HG03095 (cell line): Measurements from ENCODE around the gene PPTC7.
"Not testable (repeated sequence)": the region's sequence is repeated elsewhere in the genome, so short reads cannot be mapped to it uniquely, and the experiment has no call there.

Experiments used
- ATAC-seq: cut with Tn5 transposase; IDR thresholded peaks from one replicate; pipeline ENCODE4 v1.9.1; 2021; ENCODE audit warnings: moderate library complexity; ENCODE audit not compliant: unreplicated experiment

The PPTC7 gene, protein sequence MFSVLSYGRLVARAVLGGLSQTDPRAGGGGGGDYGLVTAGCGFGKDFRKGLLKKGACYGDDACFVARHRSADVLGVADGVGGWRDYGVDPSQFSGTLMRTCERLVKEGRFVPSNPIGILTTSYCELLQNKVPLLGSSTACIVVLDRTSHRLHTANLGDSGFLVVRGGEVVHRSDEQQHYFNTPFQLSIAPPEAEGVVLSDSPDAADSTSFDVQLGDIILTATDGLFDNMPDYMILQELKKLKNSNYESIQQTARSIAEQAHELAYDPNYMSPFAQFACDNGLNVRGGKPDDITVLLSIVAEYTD

DNA sequence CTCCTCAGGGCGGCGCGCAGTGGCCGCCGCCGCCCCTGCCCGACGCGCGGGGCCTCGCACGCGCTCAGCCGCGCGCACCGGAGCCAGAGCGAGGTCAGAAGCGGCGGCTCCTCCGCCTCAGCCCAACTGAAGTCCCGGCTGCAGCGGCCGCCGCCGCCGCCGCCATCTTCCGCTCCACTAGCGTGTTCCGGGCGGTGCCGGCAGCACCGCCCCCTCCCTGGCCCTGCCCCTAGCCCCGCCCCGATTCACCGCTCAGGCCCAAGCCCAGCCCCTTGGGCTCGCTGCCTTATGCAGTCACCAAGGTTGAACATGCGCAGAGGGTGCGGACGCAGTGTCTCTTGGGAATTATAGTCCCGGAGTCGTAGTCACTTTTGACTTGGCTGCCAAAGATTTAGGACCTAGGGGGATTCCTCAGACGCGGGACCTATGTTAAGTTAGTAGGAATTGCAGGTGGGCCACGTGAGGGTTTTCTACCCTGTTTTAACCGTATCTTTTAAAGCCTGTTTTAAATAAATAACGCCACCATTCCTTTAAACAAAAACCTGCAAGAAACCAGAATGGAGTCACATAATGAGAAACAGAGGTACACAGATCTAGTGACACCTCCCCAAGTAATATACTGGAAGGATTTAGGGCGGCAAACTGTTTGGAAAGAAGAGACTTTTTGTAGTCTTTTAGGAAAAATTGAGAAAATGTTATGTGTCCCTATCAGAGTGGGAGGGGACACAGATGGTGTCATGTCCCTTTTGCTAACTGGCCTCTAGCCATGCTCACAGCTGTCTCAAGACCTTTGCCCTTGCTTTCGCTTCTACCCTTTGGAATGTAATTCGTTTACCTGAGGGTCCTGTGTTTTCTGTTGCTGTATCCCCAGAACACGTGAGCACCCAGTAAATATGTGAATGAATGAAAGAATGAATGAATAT, at the start of gene PPTC7:
Gene PPTC7 (minus strand): TSS at position 182 of the 923 bp plus-strand sequence. CDS start 287 bp downstream, outside the sequence.
- ATAC-seq, result peak; percentile 77

DNA sequence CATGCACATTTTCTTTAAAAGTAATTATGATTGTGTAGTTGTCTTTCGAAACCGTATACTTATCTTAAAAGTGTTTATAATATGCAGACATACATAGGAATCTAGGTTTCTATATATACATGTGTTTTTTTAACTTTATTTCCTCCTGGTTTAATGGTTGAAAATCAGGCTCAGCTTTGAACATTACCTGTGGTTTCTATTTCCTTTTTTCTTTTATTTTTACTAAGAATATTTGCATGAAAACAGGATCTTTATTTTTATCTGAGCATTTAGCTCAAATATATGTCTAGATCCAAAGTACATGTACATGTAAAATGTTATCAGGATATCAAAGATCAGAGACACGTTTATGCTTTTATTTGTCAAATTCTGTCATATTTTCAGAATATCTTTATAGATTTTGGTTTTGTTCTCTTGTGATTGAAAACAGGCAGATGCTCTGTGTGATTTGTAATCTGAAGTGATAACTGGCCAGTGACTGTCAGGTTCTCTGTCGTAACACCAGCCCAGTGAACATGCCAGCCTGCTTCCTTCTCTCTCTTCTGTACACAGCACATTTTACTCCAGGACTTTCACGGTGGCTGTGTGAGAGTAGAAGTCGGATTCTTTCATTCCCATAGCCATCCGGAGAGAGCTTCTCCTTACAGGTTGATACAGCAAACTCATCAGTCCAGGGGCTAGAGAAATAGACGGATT, 44.5 kb upstream of the PPTC7 start:
- no peak for ATAC-seq

DNA sequence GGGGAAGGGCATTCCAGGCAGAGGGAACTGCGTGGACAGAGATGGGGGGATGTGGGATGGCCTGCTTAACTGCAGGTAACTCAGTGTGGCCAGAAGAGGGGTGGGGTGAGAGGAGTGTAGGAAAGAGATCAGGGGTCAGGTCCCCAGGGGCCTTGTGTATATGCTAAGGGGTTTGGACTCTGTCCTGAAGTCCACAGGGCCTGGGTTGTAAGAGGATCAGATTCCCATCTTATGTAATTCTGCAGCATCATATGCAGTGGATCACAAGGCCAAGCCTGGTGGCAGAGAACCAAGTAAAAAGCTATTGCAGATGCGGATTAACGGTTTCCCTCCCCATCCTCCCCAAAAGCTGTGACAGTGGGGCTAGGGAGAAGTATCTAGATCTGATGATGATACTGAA, 39.5 kb upstream of the PPTC7 start:
- ATAC-seq, result no peak

DNA sequence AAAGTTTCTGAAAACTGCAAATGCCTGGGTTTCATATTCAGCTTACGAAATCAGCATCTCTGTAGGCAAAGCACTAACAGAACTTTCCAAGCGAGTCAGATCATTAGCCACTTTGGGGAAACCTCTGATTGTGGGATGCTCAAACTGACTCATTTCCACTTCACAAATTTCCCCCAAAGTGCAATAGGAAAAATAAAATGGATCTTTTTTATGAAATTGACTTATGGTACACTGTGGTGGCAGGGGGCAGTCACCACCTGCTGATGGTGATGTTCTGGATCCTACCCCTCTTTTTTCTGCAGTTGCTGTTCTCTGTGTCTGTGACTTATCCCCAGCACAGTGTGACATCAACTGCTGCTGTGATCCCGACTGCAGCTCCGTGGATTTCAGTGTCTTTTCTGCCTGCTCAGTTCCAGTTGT, 36.4 kb upstream of the PPTC7 start:
- peak; percentile 40 for ATAC-seq

DNA sequence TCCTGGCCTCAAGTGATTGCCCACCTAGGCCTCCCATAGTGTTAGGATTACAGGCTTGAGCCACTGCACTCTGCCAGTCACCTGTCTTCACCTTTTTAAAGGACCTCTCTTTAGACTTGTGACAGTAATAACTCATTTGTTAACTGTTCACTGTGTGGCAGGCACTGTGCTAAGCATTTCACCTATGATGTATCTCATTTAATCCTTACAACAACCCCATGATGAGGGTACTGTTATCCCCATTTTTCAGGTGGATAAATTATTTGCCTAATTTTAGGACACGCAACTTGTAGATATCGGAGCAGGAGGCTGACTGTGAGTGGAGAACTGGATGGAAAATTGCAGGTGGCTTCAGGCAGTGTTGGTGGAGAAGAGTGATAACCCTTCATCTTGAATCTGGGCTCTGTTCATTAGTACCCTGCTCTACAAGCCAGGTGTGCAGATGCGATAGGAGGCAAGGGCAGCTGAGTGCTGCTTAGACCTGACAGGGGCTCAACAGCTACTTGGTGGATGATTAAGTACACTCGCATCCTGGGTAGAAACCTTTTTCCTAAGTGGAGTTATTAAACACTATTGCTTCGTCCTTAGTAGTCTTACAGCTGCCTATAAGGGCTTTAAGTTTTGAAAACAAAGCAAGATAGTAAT, 33.5 kb upstream of the PPTC7 start:
- ATAC-seq, result no peak

DNA sequence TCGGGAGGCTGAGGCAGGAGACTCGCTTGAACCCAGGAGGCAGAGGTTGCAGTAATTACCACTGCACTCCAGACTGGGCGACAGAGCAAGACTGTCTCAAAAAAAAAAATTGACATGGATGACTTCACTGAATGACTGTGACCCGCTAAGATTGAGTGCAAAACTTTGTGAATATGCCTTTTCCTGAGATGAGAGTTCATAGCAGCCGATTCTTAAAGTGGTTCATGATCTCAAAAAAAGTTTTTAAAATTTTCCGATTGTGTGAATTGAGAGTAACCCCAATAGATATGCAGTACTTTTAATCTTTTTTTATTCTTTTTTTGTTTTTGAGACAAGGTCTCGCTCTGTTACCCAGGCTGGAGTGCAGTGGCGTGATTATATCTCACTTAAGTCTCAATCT, 32.1 kb upstream of the PPTC7 start:
- ATAC-seq, result no peak

DNA sequence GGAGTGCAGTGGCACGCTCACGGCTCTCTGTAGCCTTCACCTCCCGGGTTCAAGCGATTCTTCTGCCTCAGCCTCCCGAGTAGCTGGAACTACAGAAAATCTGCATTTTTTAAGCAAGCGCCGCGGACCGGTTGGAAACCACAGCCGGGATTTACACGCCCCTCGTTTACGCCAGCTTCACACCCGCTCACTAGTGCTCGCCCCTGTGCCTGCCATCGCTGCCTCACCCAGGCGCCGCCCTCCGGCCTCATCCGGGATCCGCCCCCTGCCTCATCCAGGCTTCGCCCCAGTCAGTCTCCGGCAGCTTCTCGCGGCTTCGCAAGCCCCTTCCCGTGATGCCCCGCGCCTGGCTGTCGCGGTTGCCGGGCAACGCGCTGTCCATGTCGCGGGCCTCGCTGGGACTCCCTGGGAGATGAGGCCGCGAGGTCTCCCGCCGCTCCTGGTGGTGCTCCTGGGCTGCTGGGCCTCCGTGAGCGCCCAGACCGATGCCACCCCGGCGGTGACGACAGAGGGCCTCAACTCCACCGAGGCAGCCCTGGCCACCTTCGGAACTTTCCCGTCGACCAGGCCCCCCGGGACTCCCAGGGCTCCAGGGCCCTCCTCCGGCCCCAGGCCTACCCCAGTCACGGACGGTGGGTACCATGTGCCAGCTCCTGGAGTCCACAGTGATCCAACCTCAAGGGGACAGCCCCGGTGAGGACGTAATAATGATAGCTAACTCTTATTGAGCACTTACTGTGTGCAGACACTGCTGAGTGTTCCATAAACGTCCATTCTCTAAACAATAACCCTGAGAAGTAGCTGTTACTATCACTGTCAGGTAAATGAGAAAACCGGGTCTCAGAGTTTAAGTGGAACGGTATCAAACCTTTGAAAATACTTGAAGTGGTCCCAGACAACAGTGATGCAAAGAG, 30.9 kb upstream of the PPTC7 start, which contains the start of gene TCTN1:
Gene TCTN1 (plus strand): TSS at position 359 of the 914 bp plus-strand sequence. CDS start 54 bp downstream, at position 413.
- peak; percentile 87 for ATAC-seq

DNA sequence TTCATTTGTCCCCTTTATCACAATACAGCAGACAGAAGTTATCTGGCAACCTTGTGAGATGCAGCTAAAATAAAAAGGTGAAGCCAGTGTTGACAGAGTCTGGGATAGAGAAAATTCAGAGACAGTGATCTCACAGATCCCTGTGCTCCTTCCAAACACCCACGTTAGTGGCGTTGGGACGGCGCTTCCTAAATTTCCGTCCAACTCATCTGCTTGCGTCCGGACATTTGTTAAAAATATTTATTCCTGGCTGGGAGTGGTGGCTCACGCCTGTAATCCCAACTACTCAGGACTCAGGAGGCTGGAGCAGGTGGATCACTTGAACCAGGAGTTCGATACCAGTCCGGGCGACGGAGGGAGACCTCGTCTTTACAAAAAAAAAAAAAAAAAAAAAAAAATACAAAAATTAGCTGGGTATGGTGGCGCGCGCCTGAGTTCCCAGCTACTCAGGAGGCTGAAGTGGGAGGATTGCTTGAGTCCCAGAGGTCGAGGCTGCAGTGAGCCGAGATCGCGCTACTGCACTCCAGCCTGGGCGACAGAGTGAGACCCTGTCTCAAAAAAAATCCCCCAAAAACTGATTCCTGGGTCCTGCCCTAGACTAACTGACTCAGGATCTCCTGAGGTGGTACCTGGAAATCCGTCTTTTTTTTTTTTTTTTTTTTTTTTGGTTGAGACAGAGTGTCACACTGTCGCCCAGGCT, 30.1 kb upstream of the PPTC7 start:
- ATAC-seq, result no peak

DNA sequence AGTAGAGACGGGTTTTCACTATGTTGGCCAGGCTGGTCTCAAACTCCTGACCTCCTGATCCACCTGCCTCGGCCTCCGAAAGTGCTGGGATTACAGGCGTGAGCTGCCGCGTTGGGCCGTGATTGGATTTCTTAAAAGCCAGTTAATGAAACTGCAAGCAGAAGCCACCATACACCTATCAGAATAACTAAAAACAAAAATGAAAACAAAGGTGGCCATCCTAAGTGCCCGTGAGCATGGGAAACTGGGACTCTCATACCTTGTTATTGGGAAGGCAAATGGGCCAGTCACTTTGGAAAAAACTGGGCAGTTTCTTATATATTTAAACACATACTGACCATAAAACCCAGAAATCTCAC, 23.1 kb upstream of the PPTC7 start:
- no peak for ATAC-seq

DNA sequence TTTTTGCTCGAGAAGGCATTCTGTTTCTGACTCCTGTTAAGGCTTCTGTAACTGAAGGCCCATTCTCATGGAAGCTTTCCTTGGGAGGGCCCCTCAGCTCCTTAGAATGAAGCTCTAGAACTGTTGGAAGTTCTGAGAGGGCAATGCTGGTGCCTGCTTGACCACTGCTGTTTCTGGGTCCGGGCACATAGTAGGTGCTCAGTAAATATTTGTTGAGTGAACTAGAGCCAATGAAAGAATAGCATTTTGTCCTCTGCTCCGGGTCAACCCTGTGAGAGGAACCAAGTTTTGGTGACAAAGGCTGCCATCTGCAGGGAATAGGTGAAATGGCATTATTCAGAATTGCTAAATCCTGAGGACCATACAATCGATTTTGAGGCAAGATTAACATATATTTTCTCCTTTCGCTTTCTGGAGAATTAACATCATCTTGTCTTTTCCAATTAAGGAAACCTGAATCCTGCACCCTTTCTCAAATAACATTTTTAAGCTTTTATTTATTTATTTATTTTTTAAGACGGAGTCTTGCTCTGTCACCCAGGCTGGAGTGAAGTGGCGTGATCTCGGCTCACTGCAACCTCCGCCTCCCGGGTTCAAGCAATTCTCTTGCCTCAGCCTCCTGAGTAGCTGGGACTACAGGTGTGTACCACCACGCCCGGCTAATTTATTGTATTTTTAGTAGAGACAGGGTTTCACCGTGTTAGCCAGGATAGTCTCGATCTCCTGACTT, 19.1 kb upstream of the PPTC7 start:
- ATAC-seq, result not testable (repeated sequence)

DNA sequence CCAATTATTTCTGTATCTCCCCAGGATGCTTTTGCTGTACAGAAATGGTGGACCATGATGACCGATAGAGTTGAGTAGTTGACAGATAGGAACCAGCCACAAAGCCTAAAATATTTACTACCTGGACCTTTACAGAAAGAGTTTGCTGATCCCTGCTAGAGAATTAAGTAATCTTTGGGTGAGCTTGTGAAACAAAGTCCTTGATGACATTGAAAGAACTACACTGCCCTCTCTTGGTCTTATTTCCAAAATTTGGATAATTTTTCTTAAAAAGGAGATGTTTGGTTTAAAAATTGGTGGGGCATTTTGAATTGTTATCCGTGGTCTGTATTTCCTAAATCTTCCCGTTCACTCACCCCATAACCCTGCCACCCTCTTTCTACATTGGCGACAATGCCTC, 17.1 kb upstream of the PPTC7 start:
- no peak for ATAC-seq

DNA sequence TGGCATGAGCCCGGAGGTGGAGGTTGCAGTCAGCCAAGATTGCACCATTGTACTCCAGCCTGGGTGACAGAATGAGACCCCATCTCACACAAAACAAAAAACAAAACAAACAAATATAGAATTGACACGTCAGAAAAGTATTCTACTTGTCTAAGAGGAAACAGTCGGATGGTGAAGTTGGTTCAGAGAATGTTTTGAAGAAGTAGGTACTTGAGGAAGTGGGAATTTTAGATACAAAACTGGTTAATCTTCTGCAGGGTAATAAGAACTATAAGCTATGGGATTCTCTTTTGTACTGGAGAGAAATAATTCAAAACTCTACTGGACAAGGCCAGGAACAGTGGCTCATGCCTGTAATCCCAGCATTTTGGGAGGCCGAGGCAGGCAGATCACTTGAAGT, 16.2 kb upstream of the PPTC7 start:
- no peak for ATAC-seq

DNA sequence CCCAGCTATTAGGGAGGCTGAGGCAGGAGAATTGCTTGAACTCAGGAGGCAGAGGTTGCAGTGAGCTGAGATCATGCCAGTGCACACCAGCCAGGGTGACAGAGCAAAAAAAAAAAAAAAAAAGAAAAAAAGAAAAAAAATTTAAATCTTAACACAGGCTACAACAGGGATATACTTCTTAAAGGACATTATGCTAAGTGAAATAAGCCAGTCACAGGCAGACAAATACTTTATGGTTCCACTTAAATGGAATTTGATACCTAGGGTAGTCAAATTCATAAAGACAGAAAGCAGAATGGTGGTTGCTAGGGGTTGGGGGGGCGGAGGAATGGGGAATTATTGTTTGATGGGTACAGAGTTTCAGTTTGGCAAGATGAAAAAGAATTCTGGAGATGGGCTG, 14.8 kb upstream of the PPTC7 start:
- ATAC-seq, result no peak

DNA sequence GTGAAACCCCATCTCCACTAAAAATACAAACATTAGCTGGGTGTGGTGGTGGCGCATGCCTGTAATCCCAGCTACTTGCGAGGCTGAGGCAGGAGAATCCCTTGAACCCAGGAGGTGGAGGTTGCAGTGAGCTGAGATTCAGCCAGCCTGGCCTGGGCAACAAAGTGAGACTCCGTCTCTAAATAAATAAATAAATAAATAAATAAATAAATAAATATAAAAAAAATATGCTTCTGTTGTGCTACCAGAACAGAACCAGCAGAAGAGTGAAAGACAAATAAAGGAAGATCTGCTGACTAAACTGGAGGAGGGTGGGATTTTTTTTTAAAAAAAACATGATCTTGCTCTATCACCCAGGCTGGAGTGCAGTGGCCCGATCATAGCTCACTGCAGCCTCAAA, 9.8 kb upstream of the PPTC7 start:
- not testable (repeated sequence) for ATAC-seq

DNA sequence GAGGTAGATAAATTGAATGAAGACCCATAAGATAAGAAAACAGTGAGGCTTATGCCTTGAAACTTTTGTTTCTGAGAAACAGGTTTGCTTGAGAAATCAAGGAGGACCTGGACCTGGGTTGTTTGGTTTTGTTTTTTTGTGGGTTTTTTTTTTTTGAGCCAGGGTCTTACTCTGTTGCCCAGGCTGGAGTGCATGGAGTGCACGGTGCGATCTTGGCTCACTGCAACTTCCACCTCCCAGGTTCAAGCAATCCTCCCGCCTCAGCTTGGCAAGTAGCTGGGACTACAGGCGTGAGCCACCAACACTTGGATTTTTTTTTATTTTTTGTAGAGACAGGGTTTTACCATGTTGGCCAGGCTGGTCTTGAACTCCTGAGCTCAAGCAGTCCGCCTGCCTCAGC, 9.0 kb upstream of the PPTC7 start:
- ATAC-seq, result no peak

DNA sequence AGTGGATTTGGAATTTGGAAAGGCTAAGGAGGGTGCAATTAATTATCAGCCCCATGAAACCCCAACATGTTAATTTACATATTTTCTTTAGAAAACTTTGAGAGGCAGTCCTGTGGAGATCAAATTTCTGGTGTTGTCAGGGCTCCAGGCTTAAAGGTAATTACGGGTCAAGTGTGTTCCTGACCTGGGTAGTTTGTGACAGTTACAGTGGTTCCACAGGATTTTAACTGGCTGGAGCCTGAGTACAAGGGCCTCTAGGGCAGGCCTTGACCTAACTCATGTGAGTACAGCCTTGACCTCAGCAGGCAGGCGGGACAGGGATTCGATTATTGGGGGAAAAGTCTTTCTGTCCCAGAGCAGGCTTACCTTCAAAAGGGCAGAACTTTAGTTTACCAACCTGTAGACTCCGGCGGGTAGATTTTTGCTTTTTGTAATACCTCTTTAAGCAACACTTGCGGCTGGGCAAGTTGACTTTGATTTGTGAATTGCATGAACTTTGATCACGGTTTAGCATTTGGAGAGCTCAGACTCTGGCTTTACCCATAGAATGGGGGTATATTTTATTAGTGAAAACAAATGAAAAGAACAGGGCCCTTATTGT, 8.4 kb upstream of the PPTC7 start:
- ATAC-seq, result no peak

DNA sequence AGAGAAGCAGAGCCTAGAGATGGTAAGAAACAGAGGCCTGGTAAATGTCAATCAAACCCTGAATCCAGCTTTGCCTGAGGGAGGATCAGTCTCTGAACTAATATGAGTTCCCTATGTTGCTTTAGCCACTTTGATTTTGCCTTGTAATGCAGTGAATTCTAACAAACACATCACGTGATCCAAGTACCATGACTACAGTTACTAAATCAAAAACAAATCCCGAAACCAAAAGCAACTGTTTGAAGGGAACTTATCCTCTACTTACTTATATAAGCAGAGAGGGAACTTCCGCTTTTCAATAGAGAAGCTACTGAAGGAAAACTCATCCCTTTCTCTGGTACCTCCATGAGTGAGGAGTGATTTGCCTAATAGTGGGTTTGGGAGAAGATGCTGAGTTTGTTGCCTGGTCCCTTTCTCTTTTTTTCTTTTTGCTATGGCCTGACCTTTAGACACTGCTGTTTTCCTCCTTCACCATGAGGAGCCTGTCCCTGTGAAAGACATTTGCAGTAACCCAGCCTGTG, 7.7 kb upstream of the PPTC7 start:
- ATAC-seq, result peak; percentile 71

DNA sequence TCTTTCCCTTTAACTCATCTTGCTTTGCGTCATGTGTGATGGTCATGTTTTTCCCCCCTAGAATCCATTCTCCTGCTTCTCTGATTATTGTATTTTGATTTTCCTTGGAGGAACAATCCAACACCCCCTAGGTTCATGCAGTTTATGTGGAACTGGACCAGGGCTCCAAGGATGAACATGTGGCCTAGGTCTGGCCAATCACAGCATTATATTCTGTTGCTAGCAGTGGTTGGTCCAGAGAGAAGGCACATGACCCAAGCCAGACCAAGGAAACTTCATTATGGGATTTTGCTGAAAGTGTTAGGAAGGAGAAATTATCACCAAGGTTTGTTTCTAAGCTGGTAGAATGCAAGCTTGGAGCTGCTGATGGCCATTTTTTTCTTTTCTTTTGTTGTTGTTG, 6.9 kb upstream of the PPTC7 start:
- ATAC-seq, result no peak
